NOMO-1 treated with dmso at 0.1 percent for 144 hours (cell line): ENCODE results near the gene SNX20.

Source experiments
- DNase-seq: peaks from one replicate; lab custom pipeline; 2025; ENCODE audit not compliant: unreplicated experiment; lab: John Stamatoyannopoulos, UW

Gene SNX20

GRCh38 chr16:50683689-50684374, 2.7 kb upstream of the SNX20 start:
- DNase-seq: peak; percentile 66

DNA sequence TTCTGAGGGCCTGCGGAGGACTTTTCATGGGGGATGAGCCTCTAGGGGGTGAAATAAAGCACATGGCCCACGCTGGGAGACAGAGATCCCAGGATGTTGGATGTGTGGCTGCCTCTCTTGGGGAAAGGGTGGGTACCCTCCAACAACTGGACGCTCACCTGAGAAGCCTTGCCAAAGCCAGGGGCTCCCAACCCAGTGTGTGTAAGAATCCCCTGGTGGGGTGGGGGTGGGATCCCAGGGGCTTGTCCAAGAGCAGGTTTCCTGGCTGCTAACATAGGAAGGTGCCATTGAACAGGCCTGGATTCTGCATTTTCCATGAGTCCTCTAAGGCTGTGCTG, 587 bp downstream of the SNX20 start:
- DNase-seq: no peak

DNA sequence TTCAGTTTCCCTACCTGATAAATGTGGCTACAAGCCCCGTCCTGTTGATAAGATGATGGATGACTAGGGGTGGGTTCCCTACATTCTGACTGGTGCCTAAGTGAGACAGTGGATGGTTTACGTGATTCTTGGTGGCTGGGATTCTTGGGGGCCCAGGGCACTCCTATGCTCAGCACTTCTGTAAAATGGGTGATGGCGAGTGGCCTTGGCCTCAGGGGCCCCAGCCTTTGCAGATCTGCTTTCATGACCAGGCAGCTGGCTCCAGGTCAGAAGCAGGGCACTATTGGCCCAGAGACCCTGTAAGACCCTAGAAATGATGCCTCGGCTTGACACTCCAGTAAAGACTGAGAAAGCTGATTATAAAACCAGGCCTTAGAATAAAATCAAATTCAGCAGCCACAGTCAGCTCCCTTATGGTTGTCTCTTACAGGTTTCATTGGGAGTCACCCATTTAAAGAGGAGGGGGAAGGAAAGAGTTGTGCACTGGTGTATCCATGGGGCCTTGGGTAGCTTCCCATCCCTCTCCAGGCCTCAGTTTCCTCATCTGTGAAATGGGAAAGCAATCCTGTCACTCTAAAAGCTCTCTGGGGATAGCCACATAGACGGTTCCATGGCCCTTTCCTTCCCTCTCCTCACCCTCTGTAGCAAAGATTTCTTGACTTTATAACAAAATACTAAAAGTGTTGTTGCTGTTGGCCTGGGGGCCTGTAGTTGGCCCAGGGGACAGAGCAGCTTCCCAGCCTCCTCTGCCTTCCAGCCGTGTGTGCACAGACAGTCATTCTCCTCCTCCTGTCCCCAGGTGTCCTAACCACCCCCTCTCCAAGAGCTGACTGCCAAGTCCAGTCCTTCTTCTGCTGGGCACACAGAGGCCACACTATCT, 1.2 kb downstream of the SNX20 start:
- DNase-seq: no peak

DNA sequence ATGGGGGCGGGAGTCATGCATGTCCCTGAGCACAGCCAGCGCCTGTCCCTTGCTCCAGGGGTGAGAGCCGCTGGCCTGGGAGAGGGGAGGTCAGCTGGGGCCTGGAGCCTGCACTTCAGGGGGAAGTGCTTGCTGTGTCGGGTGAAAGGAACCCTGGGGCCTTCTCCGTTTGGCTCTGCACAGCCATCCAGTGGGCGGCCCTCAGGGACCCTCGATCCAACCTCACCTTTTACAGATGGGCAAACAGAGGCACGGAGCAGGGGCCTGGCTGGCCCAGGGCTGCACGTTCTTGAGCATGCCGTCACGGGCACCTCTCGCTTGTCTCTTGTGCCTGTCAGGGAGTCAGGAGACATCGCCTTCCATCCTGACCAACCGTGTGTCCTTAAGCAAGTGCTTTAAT, 1.8 kb downstream of the SNX20 start:
- DNase-seq: no peak

- no peak for DNase-seq
These were observed 2.6 kb downstream of the SNX20 start for GRCh38 chr16:50678531-50678930.

GRCh38 chr16:50677351-50677750, 3.8 kb downstream of the SNX20 start:
- DNase-seq: no peak

DNA sequence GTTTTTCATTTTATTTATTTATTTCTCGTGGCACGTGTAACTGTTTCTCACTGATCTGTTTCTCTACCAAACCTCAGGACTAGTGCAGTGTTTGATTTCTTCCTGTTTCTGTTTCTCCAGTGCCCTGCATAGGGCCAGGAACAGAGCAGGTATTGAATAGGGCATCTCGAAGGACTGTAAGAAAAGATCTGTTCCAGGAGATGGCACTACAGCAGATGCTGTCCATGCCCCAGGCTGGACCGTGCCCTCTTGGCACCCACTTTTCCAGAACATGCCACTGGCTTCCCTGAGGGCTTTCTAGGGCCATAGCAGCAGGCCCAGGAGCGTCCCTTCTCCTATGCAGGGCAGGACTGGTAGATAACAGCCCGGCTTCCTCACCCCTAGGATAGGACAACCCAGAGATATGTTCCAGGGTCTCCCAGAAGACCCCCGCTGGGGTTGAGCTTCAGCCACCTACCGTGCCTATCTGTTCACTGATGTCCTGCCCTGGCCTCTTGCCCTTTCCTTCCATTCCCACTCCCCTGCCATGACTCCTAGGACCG, 4.4 kb downstream of the SNX20 start:
- no peak for DNase-seq

- no peak for DNase-seq
These were observed 5.2 kb downstream of the SNX20 start for GRCh38 chr16:50675686-50676610.

DNA sequence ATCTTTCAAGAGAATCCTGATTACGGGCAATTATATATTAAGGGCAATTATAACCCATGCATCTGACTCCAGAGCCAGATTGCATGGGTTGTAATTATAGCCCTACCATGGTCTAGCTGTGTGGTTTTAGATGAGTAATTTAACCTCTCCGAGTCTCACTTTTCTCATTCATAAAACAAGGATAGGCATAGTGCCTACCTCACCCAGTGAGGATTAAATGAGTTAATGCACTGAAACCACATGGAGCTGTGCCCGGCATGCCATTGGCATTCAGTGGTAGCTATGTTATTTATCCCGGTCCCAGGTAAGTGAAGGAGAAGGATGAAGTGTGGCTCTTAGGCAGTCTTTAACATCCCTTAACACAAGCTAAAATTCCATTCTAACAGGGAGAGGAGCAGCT, 6.3 kb downstream of the SNX20 start:
- DNase-seq: no peak

GRCh38 chr16:50673496-50674275, 7.4 kb downstream of the SNX20 start:
- no peak for DNase-seq

- DNase-seq: peak; percentile 31
These were observed 9.4 kb downstream of the SNX20 start for GRCh38 chr16:50671644-50672260.

DNA sequence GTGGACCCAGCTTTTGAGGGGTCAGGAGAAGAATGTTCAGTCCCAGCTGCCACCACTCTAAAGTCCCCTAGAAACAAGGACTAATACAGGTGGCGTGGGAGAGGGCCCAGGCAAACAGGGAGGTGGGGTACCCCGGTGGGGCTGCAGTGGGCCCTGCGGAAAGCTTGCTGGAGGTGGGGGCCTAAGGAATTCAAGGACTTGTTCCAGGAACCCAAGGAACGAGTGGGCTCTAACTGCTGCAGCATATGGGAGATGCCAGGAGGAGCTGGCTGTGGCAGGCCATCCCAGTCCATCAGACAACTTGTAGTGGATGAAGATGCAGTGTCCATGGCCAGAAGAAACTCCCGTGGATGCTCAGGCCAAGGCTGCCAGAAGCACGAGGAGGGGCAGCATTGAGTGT, 10.6 kb downstream of the SNX20 start:
- DNase-seq: no peak

DNA sequence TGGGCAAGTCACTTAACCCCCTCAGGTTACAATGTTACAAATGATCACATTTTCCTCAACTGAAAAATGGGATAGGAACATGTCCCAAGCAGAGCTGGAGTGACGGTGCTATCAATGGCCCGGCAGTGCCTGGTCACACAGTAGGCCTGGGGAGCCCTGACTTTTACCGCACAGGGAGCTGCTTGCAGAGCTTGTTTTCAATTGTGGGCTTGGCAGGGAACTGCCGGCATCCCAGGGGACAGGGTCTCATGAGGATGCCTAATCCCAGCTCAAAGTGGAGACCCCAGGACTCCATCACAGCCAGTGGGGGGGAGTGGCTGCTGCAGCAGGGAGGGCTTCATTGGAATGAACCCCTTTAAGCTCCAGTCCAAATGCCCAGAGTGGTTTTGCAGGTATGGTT, 11.4 kb downstream of the SNX20 start:
- no peak for DNase-seq

- no peak for DNase-seq
These were observed 12.6 kb downstream of the SNX20 start for GRCh38 chr16:50668368-50669008.

- no peak for DNase-seq
These were observed 13.4 kb downstream of the SNX20 start for GRCh38 chr16:50667497-50668367.

GRCh38 chr16:50666658-50667496, 14.2 kb downstream of the SNX20 start:
- peak; percentile 20 for DNase-seq

- peak; percentile 35 for DNase-seq
These were observed 15.8 kb downstream of the SNX20 start for GRCh38 chr16:50665128-50665878.
